H1 (cell line): ENCODE data around the gene CERS5. TPM values are rescaled to one million over a fixed set of nuclear protein-coding genes. Genes with fewer than 3 reads are reported as not detected.

Source experiments
- polyA plus RNA-seq, 7 experiments: library from polyadenylated mRNA; depleted of rRNA in 3 of 7; stranded (reverse) in 5 of 7; unstranded in 2 of 7; fragments of >200 nt in 5 of 7; fragments of 200-250 nt in 2 of 7; gene quantifications; 1 replicate in 5 of 7; 2 replicates in 1 of 7; 4 replicates in 1 of 7; pipeline versions ENCODE4 v1.2.1 to v1.2.3, GENCODE V29; 2011 to 2013; ENCODE audit warnings: missing spikeins in 2 of 7, mixed read lengths in 2 of 7
- total RNA-seq: library from RNA; stranded (reverse); fragmentation: NEBNext Ultra II Directional; extraction: Animal tissue kit (Norgen Biotek cat#: 25700); gene quantifications from 2 replicates; pipeline ENCODE4 v1.2.1, GENCODE V29; 2021

CERS5 gene
- total and polyA plus RNA-seq, 2 of the 8 experiments (the other 6 are each of a cell fraction or from before 2014, with no cell fraction given) = 69.2 to 119 TPM

Other genes with a start within 250 kb of the CERS5 start
- gene AQP2, start 216.6 kb downstream of the CERS5 start, total RNA-seq = not detected in 2 replicates
- gene AQP2, start 216.6 kb downstream of the CERS5 start, polyA plus RNA-seq (2011; rRNA removed) = 0.02 TPM in 1 of 2 replicates, not detected in the other
- gene AQP5, start 205.5 kb downstream of the CERS5 start, total RNA-seq = 1.7 and 2.5 TPM in 2 replicates
- 3.2 and 5.2 TPM in 2 replicates for gene AQP5, start 205.5 kb downstream of the CERS5 start, polyA plus RNA-seq (2011; rRNA removed)
- gene AQP6, start 194.4 kb downstream of the CERS5 start, total RNA-seq = 0.17 TPM in 1 of 2 replicates, not detected in the other
- 0.03 and 0.06 TPM in 2 replicates for gene AQP6, start 194.4 kb downstream of the CERS5 start, polyA plus RNA-seq (2011; rRNA removed)
- 63.5 and 66.3 TPM in 2 replicates for gene RACGAP1, start 141.9 kb downstream of the CERS5 start, total RNA-seq
- 17.4 and 18.0 TPM in 2 replicates for gene RACGAP1, start 141.9 kb downstream of the CERS5 start, polyA plus RNA-seq (2011; rRNA removed)
- 1.9 and 2.4 TPM in 2 replicates for gene ASIC1, start 109.8 kb downstream of the CERS5 start, total RNA-seq
- gene ASIC1, start 109.8 kb downstream of the CERS5 start, polyA plus RNA-seq (2011; rRNA removed) = 3.3 and 4.4 TPM in 2 replicates
- gene SMARCD1, start 82.0 kb downstream of the CERS5 start, total RNA-seq = 128 and 140 TPM in 2 replicates
- gene SMARCD1, start 82.0 kb downstream of the CERS5 start, polyA plus RNA-seq (2011; rRNA removed) = 130 and 134 TPM in 2 replicates
- 0.74 and 1.2 TPM in 2 replicates for gene GPD1, start 63.4 kb downstream of the CERS5 start, total RNA-seq
- gene GPD1, start 63.4 kb downstream of the CERS5 start, polyA plus RNA-seq (2011; rRNA removed) = 0.45 and 0.53 TPM in 2 replicates
- gene COX14, start 55.1 kb downstream of the CERS5 start, total RNA-seq = 38.5 and 40.1 TPM in 2 replicates
- 84.3 and 102 TPM in 2 replicates for gene COX14, start 55.1 kb downstream of the CERS5 start, polyA plus RNA-seq (2011; rRNA removed)
- 43.3 and 47.6 TPM in 2 replicates for gene LIMA1, start 116.2 kb upstream of the CERS5 start, total RNA-seq
- gene LIMA1, start 116.2 kb upstream of the CERS5 start, polyA plus RNA-seq (2011; rRNA removed) = 8.5 and 12.7 TPM in 2 replicates
- gene FAM186A, start 229.2 kb upstream of the CERS5 start, total RNA-seq = not detected in 2 replicates
- gene FAM186A, start 229.2 kb upstream of the CERS5 start, polyA plus RNA-seq (2011; rRNA removed) = not detected in 2 replicates
- 93.9 and 95.0 TPM in 2 replicates for gene LARP4, start 233.5 kb upstream of the CERS5 start, total RNA-seq
- 8.8 and 12.8 TPM in 2 replicates for gene LARP4, start 233.5 kb upstream of the CERS5 start, polyA plus RNA-seq (2011; rRNA removed)